ENCODE results near the gene USF1.

GRCh38 chr1:161092621-161093028 is 46.8 kb upstream of the USF1 start:
- no peak for TF ChIP-seq CTCF (IDR thresholded peaks at IDR 0.05)
- TF ChIP-seq POLR2A (IDR thresholded peaks at IDR 0.05), result no peak

Data from right lobe of liver (tissue), 4 donors.